HepG2 (cell line): ENCODE data around the gene TRIM42. TPM values are rescaled to one million over a fixed set of nuclear protein-coding genes. Genes with fewer than 3 reads are reported as not detected.
A peak's percentile ranks its signal among the peaks of the same experiment; 100 is the strongest.

Source experiments
- FOSL2 ChIP-seq: sonication (generic); formaldehyde crosslinking; IDR thresholded peaks from 2 replicates; pipeline ENCODE4 v1.4.0; 2020; ENCODE audit warnings: missing genetic modification reagents
- KDM2A ChIP-seq: sonication (generic); formaldehyde crosslinking; IDR thresholded peaks from 2 replicates; pipeline ENCODE4 v1.4.0; 2020; ENCODE audit warnings: low read depth, missing genetic modification reagents, borderline replicate concordance
- NFATC3 ChIP-seq: sonication (generic); formaldehyde crosslinking; IDR thresholded peaks from 2 replicates; pipeline ENCODE4 v1.5.1; 2020; ENCODE audit warnings: mild to moderate bottlenecking, missing genetic modification reagents
- PTBP1 ChIP-seq: fragments of 200-400 bp; formaldehyde crosslinking; IDR thresholded peaks from 2 replicates; pipeline ENCODE4 v1.6.1; 2018; ENCODE audit warnings: low read length, low read depth; ENCODE audit not compliant: poor library complexity, severe bottlenecking
- RARG ChIP-seq: sonication (generic); formaldehyde crosslinking; IDR thresholded peaks from 2 replicates; pipeline ENCODE4 v1.4.0; 2020; ENCODE audit warnings: low read depth, mild to moderate bottlenecking, missing genetic modification reagents
- SAFB2 ChIP-seq: sonication (generic); formaldehyde crosslinking; IDR thresholded peaks from 2 replicates; pipeline ENCODE4 v1.5.1; 2020; ENCODE audit warnings: missing genetic modification reagents, low read depth, mild to moderate bottlenecking, borderline replicate concordance
- TAF1 ChIP-seq: sonication (generic); formaldehyde crosslinking; IDR thresholded peaks from 2 replicates; pipeline ENCODE4 v1.4.0; 2020; ENCODE audit warnings: missing genetic modification reagents
- TP53 ChIP-seq: sonication (generic); formaldehyde crosslinking; conservative IDR thresholded peaks from 2 replicates; pipeline ENCODE4 v1.4.0; 2020; ENCODE audit warnings: missing genetic modification reagents
- ZBTB7B ChIP-seq: sonication (generic); formaldehyde crosslinking; IDR thresholded peaks from 2 replicates; pipeline ENCODE4 v1.4.0; 2020; ENCODE audit warnings: missing genetic modification reagents
- ZNF282 ChIP-seq: fragments of 450-650 bp; IDR thresholded peaks from 2 replicates; pipeline ENCODE4 v1.6.1; 2018; ENCODE audit not compliant: partially characterized antibody
- ZNF768 ChIP-seq: sonication (generic); formaldehyde crosslinking; IDR thresholded peaks from 2 replicates; pipeline ENCODE4 v1.4.0; 2020; ENCODE audit warnings: missing genetic modification reagents
- polyA plus RNA-seq, 8 experiments: library from polyadenylated mRNA; depleted of rRNA in 3 of 8; stranded (reverse) in 7 of 8; unstranded in 1 of 8; fragments of >200 nt; fragmentation: Illumina TruSeq in 4 of 8; extraction: Trizol in 4 of 8; gene quantifications; 2 replicates each; pipeline versions ENCODE4 v1.2.1 to v1.2.3, GENCODE V29; 2011 to 2016; ENCODE audit warnings: low read depth in 4 of 8, missing spikeins in 1 of 8, mixed read lengths in 1 of 8; ENCODE audit not compliant: insufficient read depth in 1 of 8
- total RNA-seq, 5 experiments: library from RNA; depleted of rRNA; stranded (reverse); fragments of >200 nt; fragmentation: Illumina TruSeq; extraction: Trizol; gene quantifications; 2 replicates each; pipeline ENCODE4 v1.2.3, GENCODE V29; 2016; ENCODE audit warnings: low read depth in 1 of 5
- TF ChIP-seq, protein P1 (sequence below): sonication (generic); formaldehyde crosslinking; IDR thresholded peaks from 2 replicates; pipeline ENCODE4 v1.5.0; 2020; ENCODE audit warnings: mild to moderate bottlenecking, missing genetic modification reagents
- TF ChIP-seq, protein P2 (sequence below): sonication (generic); formaldehyde crosslinking; IDR thresholded peaks from 2 replicates; pipeline ENCODE4 v1.5.0; 2020; ENCODE audit warnings: mild to moderate bottlenecking, missing genetic modification reagents, borderline replicate concordance

Gene TRIM42
- total and polyA plus RNA-seq, 2 of the 13 experiments (the other 11 are each of a cell fraction or from before 2014, with no cell fraction given) = not detected

DNA sequence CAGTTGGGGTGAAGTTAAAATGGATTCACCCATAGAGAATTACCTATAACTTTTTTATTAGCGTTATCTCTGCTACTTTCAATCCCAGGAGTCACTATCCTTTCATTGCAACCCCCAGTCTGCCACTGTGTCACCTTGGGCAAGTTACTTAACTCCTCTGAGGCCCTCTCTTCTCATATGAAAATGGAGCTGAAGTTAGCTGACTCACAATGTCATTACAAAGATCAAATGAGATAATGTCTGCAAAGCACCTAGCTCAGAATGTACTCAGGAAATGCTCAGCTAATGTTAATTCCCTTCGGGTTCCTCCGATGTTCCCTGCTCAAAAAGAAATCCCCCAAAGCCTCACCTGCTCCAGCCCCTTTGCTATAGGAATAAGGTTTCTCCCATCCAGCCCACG, 50.0 kb downstream of the TRIM42 start (continued):
- TF ChIP-seq, protein P1, sequence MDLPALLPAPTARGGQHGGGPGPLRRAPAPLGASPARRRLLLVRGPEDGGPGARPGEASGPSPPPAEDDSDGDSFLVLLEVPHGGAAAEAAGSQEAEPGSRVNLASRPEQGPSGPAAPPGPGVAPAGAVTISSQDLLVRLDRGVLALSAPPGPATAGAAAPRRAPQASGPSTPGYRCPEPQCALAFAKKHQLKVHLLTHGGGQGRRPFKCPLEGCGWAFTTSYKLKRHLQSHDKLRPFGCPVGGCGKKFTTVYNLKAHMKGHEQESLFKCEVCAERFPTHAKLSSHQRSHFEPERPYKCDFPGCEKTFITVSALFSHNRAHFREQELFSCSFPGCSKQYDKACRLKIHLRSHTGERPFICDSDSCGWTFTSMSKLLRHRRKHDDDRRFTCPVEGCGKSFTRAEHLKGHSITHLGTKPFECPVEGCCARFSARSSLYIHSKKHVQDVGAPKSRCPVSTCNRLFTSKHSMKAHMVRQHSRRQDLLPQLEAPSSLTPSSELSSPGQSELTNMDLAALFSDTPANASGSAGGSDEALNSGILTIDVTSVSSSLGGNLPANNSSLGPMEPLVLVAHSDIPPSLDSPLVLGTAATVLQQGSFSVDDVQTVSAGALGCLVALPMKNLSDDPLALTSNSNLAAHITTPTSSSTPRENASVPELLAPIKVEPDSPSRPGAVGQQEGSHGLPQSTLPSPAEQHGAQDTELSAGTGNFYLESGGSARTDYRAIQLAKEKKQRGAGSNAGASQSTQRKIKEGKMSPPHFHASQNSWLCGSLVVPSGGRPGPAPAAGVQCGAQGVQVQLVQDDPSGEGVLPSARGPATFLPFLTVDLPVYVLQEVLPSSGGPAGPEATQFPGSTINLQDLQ = no peak
- TF ChIP-seq ZBTB7B = no peak
- TF ChIP-seq TAF1 (CRISPR knock-in tag) = no peak
- TF ChIP-seq KDM2A (CRISPR knock-in tag) = no peak
- TF ChIP-seq TP53 (CRISPR knock-in tag) = no peak
- TF ChIP-seq ZNF282 = no peak
- no peak for TF ChIP-seq NFATC3
- peak; percentile 33 for TF ChIP-seq FOSL2 (CRISPR knock-in tag)
- no peak for TF ChIP-seq PTBP1
- peak; percentile 38; the same call in 1 of the 2 replicates for TF ChIP-seq ZNF768 (CRISPR knock-in tag)
- TF ChIP-seq RARG = no peak
- TF ChIP-seq, protein P2, sequence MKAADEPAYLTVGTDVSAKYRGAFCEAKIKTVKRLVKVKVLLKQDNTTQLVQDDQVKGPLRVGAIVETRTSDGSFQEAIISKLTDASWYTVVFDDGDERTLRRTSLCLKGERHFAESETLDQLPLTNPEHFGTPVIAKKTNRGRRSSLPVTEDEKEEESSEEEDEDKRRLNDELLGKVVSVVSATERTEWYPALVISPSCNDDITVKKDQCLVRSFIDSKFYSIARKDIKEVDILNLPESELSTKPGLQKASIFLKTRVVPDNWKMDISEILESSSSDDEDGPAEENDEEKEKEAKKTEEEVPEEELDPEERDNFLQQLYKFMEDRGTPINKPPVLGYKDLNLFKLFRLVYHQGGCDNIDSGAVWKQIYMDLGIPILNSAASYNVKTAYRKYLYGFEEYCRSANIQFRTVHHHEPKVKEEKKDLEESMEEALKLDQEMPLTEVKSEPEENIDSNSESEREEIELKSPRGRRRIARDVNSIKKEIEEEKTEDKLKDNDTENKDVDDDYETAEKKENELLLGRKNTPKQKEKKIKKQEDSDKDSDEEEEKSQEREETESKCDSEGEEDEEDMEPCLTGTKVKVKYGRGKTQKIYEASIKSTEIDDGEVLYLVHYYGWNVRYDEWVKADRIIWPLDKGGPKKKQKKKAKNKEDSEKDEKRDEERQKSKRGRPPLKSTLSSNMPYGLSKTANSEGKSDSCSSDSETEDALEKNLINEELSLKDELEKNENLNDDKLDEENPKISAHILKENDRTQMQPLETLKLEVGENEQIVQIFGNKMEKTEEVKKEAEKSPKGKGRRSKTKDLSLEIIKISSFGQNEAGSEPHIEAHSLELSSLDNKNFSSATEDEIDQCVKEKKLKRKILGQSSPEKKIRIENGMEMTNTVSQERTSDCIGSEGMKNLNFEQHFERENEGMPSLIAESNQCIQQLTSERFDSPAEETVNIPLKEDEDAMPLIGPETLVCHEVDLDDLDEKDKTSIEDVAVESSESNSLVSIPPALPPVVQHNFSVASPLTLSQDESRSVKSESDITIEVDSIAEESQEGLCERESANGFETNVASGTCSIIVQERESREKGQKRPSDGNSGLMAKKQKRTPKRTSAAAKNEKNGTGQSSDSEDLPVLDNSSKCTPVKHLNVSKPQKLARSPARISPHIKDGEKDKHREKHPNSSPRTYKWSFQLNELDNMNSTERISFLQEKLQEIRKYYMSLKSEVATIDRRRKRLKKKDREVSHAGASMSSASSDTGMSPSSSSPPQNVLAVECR (CRISPR knock-in tag) = no peak
- no peak for TF ChIP-seq SAFB2 (CRISPR knock-in tag)
